IMR-90 (cell line): ENCODE measurements around the gene AGPS. TPM values are rescaled to one million over a fixed set of nuclear protein-coding genes. Genes with fewer than 3 reads are reported as not detected.

Experiments
- ATAC-seq: fragments of 200-7000 bp; cut with Tn5 transposase; 2 replicates; pipeline ENCODE4 v1.9.1; 2020; ENCODE audit warnings: low read depth, mild to moderate bottlenecking, moderate library complexity
- BruUV-seq: library from RNA; stranded (reverse); fragments of 400-500 nt; replicated peaks from 2 replicates; lab custom pipeline; 2021; lab: Mats Ljungman, UMichigan
- CTCF ChIA-PET: fragments of 300-600 bp; formaldehyde crosslinking; extraction: SDS; loops from one replicate; lab custom pipeline; 2021; ENCODE audit warnings: antibody characterized with exemption; lab: Yijun Ruan, JAX
- POLR2A ChIA-PET: fragments of 300-600 bp; sonication (Branson Sonifier 250); formaldehyde crosslinking; loops from one replicate; lab custom pipeline; 2022; ENCODE audit warnings: antibody characterized with exemption; ENCODE audit not compliant: unreplicated experiment; lab: Charles Lee
- DNase-seq: peaks from one replicate; pipeline ENCODE4 v3.0.0; 2013
- H2AFZ ChIP-seq: replicated peaks from 2 replicates; pipeline ENCODE3; 2013; ENCODE audit warnings: low read length, mild to moderate bottlenecking; ENCODE audit not compliant: poor library complexity
- H2AK5ac ChIP-seq: 2 replicates; pipeline ENCODE4 v1.6.1; 2013; ENCODE audit warnings: low read depth, low read length, inconsistent platforms
- H2AK9ac ChIP-seq: replicated peaks from 2 replicates; pipeline ENCODE3; 2013; ENCODE audit warnings: mild to moderate bottlenecking, low read depth, low read length, moderate library complexity; ENCODE audit not compliant: poor library complexity
- H2BK120ac ChIP-seq: 2 replicates; pipeline ENCODE4 v1.6.1; 2013; ENCODE audit warnings: low read depth, low read length, inconsistent platforms
- H2BK15ac ChIP-seq: 3 replicates; pipeline ENCODE4 v1.6.1; 2013; ENCODE audit warnings: low read depth, low read length, inconsistent platforms
- H2BK20ac ChIP-seq: 2 replicates; pipeline ENCODE4 v1.6.1; 2013; ENCODE audit warnings: low read depth, mild to moderate bottlenecking, inconsistent platforms, low read length, moderate library complexity
- H2BK5ac ChIP-seq: 2 replicates; pipeline ENCODE4 v1.6.1; 2013; ENCODE audit warnings: mild to moderate bottlenecking, low read depth, low read length, inconsistent platforms; ENCODE audit not compliant: poor library complexity, severe bottlenecking
- H3K14ac ChIP-seq: replicated peaks from 2 replicates; pipeline ENCODE4 v1.6.1; 2013; ENCODE audit warnings: low read depth, low read length, inconsistent platforms
- H3K18ac ChIP-seq: 2 replicates; pipeline ENCODE4 v1.6.1; 2013; ENCODE audit warnings: low read depth, low read length, control low read depth
- H3K23ac ChIP-seq: 2 replicates; pipeline ENCODE4 v1.6.1; 2013; ENCODE audit warnings: low read depth, low read length, inconsistent platforms
- H3K27ac ChIP-seq: 2 replicates; pipeline ENCODE4 v1.5.1; 2013; ENCODE audit warnings: mild to moderate bottlenecking, control low read depth, low read length; ENCODE audit not compliant: insufficient read depth
- H3K27me3 ChIP-seq: 2 replicates; pipeline ENCODE4 v1.6.1; 2013; ENCODE audit warnings: low read length; ENCODE audit not compliant: control insufficient read depth, insufficient read depth
- H3K36me3 ChIP-seq: 2 replicates; pipeline ENCODE4 v1.6.1; 2013; ENCODE audit warnings: low read length, mixed read lengths; ENCODE audit not compliant: control insufficient read depth, insufficient read depth
- H3K4ac ChIP-seq: 2 replicates; pipeline ENCODE4 v1.6.1; 2013; ENCODE audit warnings: low read depth, low read length, inconsistent platforms
- H3K4me1 ChIP-seq: 2 replicates; pipeline ENCODE4 v1.6.1; 2013; ENCODE audit warnings: low read length, mixed read lengths; ENCODE audit not compliant: control insufficient read depth, insufficient read depth
- H3K4me2 ChIP-seq: 2 replicates; pipeline ENCODE4 v1.6.1; 2013; ENCODE audit warnings: low read depth, mild to moderate bottlenecking, control low read depth, low read length, moderate library complexity
- H3K4me3 ChIP-seq: 2 replicates; pipeline ENCODE4 v1.5.1; 2013; ENCODE audit warnings: low read depth, mild to moderate bottlenecking, control low read depth, low read length, moderate library complexity; ENCODE audit not compliant: insufficient read depth
- H3K56ac ChIP-seq: 2 replicates; pipeline ENCODE4 v1.6.1; 2013; ENCODE audit warnings: low read length, inconsistent platforms; ENCODE audit not compliant: insufficient read depth; ENCODE audit errors: extremely low read depth
- H3K79me1 ChIP-seq, 2 experiments: 2 replicates each; pipeline ENCODE4 v1.6.1; 2013; ENCODE audit warnings: low read length in 2 of 2, inconsistent platforms in 1 of 2, low read depth in 1 of 2
- H3K9ac ChIP-seq: 2 replicates; pipeline ENCODE4 v1.6.1; 2013; ENCODE audit warnings: low read depth, low read length, control low read depth
- H3K9me1 ChIP-seq: 2 replicates; pipeline ENCODE4 v1.6.1; 2013; ENCODE audit warnings: low read length, inconsistent platforms; ENCODE audit not compliant: insufficient read depth
- H3K9me3 ChIP-seq: 2 replicates; pipeline ENCODE4 v1.6.1; 2013; ENCODE audit warnings: low read length; ENCODE audit not compliant: control insufficient read depth, insufficient read depth
- H4K20me1 ChIP-seq: 2 replicates; pipeline ENCODE4 v1.6.1; 2013; ENCODE audit warnings: low read length, inconsistent platforms; ENCODE audit not compliant: insufficient read depth
- H4K5ac ChIP-seq: 2 replicates; pipeline ENCODE4 v1.6.1; 2013; ENCODE audit warnings: mild to moderate bottlenecking, low read depth, low read length, control low read depth
- H4K8ac ChIP-seq, 2 experiments: 2 replicates each; pipeline ENCODE4 v1.6.1; 2013; ENCODE audit warnings: low read depth in 2 of 2, low read length in 2 of 2, control low read depth in 1 of 2, inconsistent platforms in 1 of 2
- H4K91ac ChIP-seq: 2 replicates; pipeline ENCODE4 v1.6.1; 2013; ENCODE audit warnings: low read depth, low read length, inconsistent platforms; ENCODE audit not compliant: insufficient read depth
- CHD1 ChIP-seq: IDR thresholded peaks from 2 replicates; pipeline ENCODE4 v1.6.1; 2012; ENCODE audit warnings: low read depth, low read length, improper control_type of control experiment
- RCOR1 ChIP-seq: IDR thresholded peaks from 2 replicates; pipeline ENCODE4 v1.6.1; 2012; ENCODE audit warnings: mild to moderate bottlenecking, low read length, improper control_type of control experiment; ENCODE audit not compliant: insufficient replicate concordance
- USF2 ChIP-seq: fragments of 150-350 bp; IDR thresholded peaks from 2 replicates; pipeline ENCODE4 v1.6.1; 2017; ENCODE audit warnings: mild to moderate bottlenecking, antibody characterized with exemption, low read length, low read depth
- WGBS, 2 experiments: methylation state at CpG; one replicate each; pipeline versions ENCODE4 v1.1.5 to v1.1.7; 2013; ENCODE audit warnings: missing lambda C conversion rate in 2 of 2; ENCODE audit not compliant: insufficient read length in 1 of 2; ENCODE audit errors: extremely low coverage in 2 of 2; 5-methylcytosine and 5-hydroxymethylcytosine counted together
- dilution Hi-C: fragments of 300-500 bp; cut with HindIII; formaldehyde crosslinking; loops from one replicate; pipeline ENCODE4 v1.14.3; 2018; ENCODE audit warnings: low sequenced_read_pairs; ENCODE audit not compliant: unreplicated experiment
- in situ Hi-C: fragments of 300-500 bp; cut with MboI; formaldehyde crosslinking; loops from 3 replicates; pipeline ENCODE4 v1.14.3; 2019; ENCODE audit warnings: low sequenced_read_pairs, inconsistent platforms, mixed read lengths
- intact Hi-C: fragments of 100-400 bp; cut with micrococcal nuclease; formaldehyde crosslinking; loops from 2 replicates; pipeline ENCODE4 v1.10.0; 2022
- polyA plus RNA-seq, 3 experiments: library from polyadenylated mRNA; depleted of rRNA; stranded (reverse); fragments of >200 nt; gene quantifications; 2 replicates each; pipeline ENCODE4 v1.2.3, GENCODE V29; 2012; ENCODE audit warnings: low replicate concordance in 1 of 3
- total RNA-seq: library from RNA; depleted of rRNA; stranded (reverse); fragments of >200 nt; gene quantifications from 2 replicates; pipeline ENCODE4 v1.2.3, GENCODE V29; 2012

The AGPS gene
- total and polyA plus RNA-seq, 2 of the 4 experiments (the other 2 are of a cell fraction): 6.6 to 18.6 TPM

- no peak for TF ChIP-seq RCOR1
- no peak for TF ChIP-seq USF2
- no peak for TF ChIP-seq CHD1
- no peak overlapping the region for H3K14ac ChIP-seq
- H3K27ac ChIP-seq: no peak overlapping the region
- no peak overlapping the region for H2AK9ac ChIP-seq
- peaks cover 3% of the 10 kb centered on the region; the same call in 1 of the 2 replicates for H3K36me3 ChIP-seq
- ATAC-seq (no peak), DNase-seq (no peak)
- H3K56ac ChIP-seq: no peak overlapping the region
- H3K4me1 ChIP-seq: no peaks in the 10 kb centered on the region
- H2AK5ac ChIP-seq: no peak overlapping the region
- H3K79me1 ChIP-seq: no peaks in the 10 kb centered on the region; a peak in 1 of 4 replicates
- H4K91ac ChIP-seq: no peak overlapping the region
- dilution Hi-C loops: no loop called here
- no peak overlapping the region for H3K9ac ChIP-seq
- no peak overlapping the region for H4K8ac ChIP-seq
- no peak overlapping the region for H3K4me2 ChIP-seq
- H3K27me3 ChIP-seq: no peaks in the 10 kb centered on the region
- no CpG with 5 or more reads among the region's 2 CpGs for WGBS, 2 experiments
- H3K9me3 ChIP-seq: no peaks in the 10 kb centered on the region
- H3K4ac ChIP-seq: no peak overlapping the region
- BruUV-seq: no TSS peak
- intact Hi-C loops: no loop called here
- no peak overlapping the region for H2AFZ ChIP-seq
- ChIA-PET CTCF (interaction anchor here (1.0 kb wide), 1 partner anchor 15 kb away, joined by 3 read pairs; no protein-coding TSS in a partner anchor), POLR2A (interaction anchor here (0.7 kb wide), 1 partner anchor 111 kb away, joined by 5 read pairs; no protein-coding TSS in a partner anchor)
- H2BK15ac ChIP-seq: no peak overlapping the region
- H3K9me1 ChIP-seq: no peaks in the 10 kb centered on the region
- no peak overlapping the region for H3K4me3 ChIP-seq
- no peak overlapping the region for H3K18ac ChIP-seq
- no peak overlapping the region for H2BK5ac ChIP-seq
- no peaks in the 10 kb centered on the region for H4K20me1 ChIP-seq
- H3K23ac ChIP-seq: no peak overlapping the region
- no peak overlapping the region for H2BK20ac ChIP-seq
- in situ Hi-C loops: no loop called here
- H2BK120ac ChIP-seq: no peak overlapping the region
- no peak overlapping the region for H4K5ac ChIP-seq
Observed at GRCh38 chr2:177448031-177448430, 55.5 kb downstream of the AGPS start.
